H9 (cell line): ENCODE data around the gene DCX. TPM values are rescaled to one million over a fixed set of nuclear protein-coding genes. Genes with fewer than 3 reads are reported as not detected.

Source experiments
- DNase-seq: peaks from one replicate; pipeline ENCODE4 v3.0.0-alpha.2; 2017
- H2AFZ ChIP-seq: one replicate; pipeline ENCODE4 v1.6.1; 2013; ENCODE audit warnings: mild to moderate bottlenecking, low read length, control low read depth, moderate library complexity
- H2AK5ac ChIP-seq: 2 replicates; pipeline ENCODE4 v1.6.1; 2013; ENCODE audit warnings: low read length, control low read depth, mixed read lengths; ENCODE audit not compliant: insufficient read length
- H2BK120ac ChIP-seq: one replicate; pipeline ENCODE4 v1.6.1; 2013; ENCODE audit warnings: low read depth, mild to moderate bottlenecking, low read length, control low read depth, inconsistent platforms; ENCODE audit not compliant: poor library complexity, severe bottlenecking
- H2BK12ac ChIP-seq: 2 replicates; pipeline ENCODE4 v1.6.1; 2013; ENCODE audit warnings: low read length, control low read depth, mixed read lengths, low read depth; ENCODE audit not compliant: insufficient read length
- H2BK15ac ChIP-seq: 2 replicates; pipeline ENCODE4 v1.6.1; 2013; ENCODE audit warnings: low read depth, low read length, control low read depth
- H2BK20ac ChIP-seq: one replicate; pipeline ENCODE4 v1.6.1; 2013; ENCODE audit warnings: low read depth, mild to moderate bottlenecking, low read length, control low read depth, inconsistent platforms; ENCODE audit not compliant: poor library complexity, severe bottlenecking
- H2BK5ac ChIP-seq: 2 replicates; pipeline ENCODE4 v1.6.1; 2013; ENCODE audit warnings: low read length, control low read depth, mixed read lengths; ENCODE audit not compliant: insufficient read length
- H3K14ac ChIP-seq: 2 replicates; pipeline ENCODE4 v1.6.1; 2013; ENCODE audit warnings: low read length, control low read depth; ENCODE audit not compliant: insufficient read depth
- H3K18ac ChIP-seq: 2 replicates; pipeline ENCODE4 v1.6.1; 2013; ENCODE audit warnings: low read depth, mild to moderate bottlenecking, mixed read lengths, low read length, control low read depth; ENCODE audit not compliant: insufficient read length
- H3K23ac ChIP-seq: 2 replicates; pipeline ENCODE4 v1.6.1; 2013; ENCODE audit warnings: low read length, control low read depth, mixed read lengths, low read depth; ENCODE audit not compliant: insufficient read length
- H3K23me2 ChIP-seq: 2 replicates; pipeline ENCODE4 v1.6.1; 2013; ENCODE audit warnings: low read depth, mild to moderate bottlenecking, mixed read lengths, low read length, control low read depth; ENCODE audit not compliant: insufficient read length, poor library complexity, severe bottlenecking
- H3K27ac ChIP-seq: 2 replicates; pipeline ENCODE4 v1.5.1; 2013; ENCODE audit warnings: low read length, control low read depth, mixed read lengths, low read depth; ENCODE audit not compliant: insufficient read length
- H3K27me3 ChIP-seq: 2 replicates; pipeline ENCODE4 v1.6.1; 2013; ENCODE audit warnings: low read length, control low read depth, inconsistent platforms; ENCODE audit not compliant: insufficient read depth
- H3K4ac ChIP-seq: 2 replicates; pipeline ENCODE4 v1.6.1; 2013; ENCODE audit warnings: low read depth, mild to moderate bottlenecking, control low read depth, inconsistent platforms, low read length, moderate library complexity
- H3K4me1 ChIP-seq: 2 replicates; pipeline ENCODE4 v1.6.1; 2013; ENCODE audit warnings: low read length, control low read depth, inconsistent platforms; ENCODE audit not compliant: insufficient read depth
- H3K4me2 ChIP-seq: 2 replicates; pipeline ENCODE4 v1.6.1; 2013; ENCODE audit warnings: low read length, control low read depth, mixed read lengths; ENCODE audit not compliant: insufficient read length, insufficient read depth
- H3K56ac ChIP-seq: 2 replicates; pipeline ENCODE4 v1.6.1; 2013; ENCODE audit warnings: low read depth, mild to moderate bottlenecking, mixed read lengths, low read length, control low read depth; ENCODE audit not compliant: insufficient read length
- H3K79me1 ChIP-seq: 2 replicates; pipeline ENCODE4 v1.6.1; 2013; ENCODE audit warnings: low read depth, mild to moderate bottlenecking, moderate library complexity, low read length, control low read depth, inconsistent platforms; ENCODE audit not compliant: insufficient read depth, poor library complexity, severe bottlenecking
- H3K79me2 ChIP-seq: 2 replicates; pipeline ENCODE4 v1.6.1; 2013; ENCODE audit warnings: low read length, control low read depth, inconsistent platforms; ENCODE audit not compliant: insufficient read depth
- H3K9ac ChIP-seq: 2 replicates; pipeline ENCODE4 v1.6.1; 2013; ENCODE audit warnings: low read length, control low read depth, mixed read lengths; ENCODE audit not compliant: insufficient read length; ENCODE audit errors: extremely low read depth
- H3K9me3 ChIP-seq: one replicate; pipeline ENCODE4 v1.6.1; 2013; ENCODE audit warnings: low read depth, low read length, inconsistent platforms; ENCODE audit not compliant: control insufficient read depth
- H3T11ph ChIP-seq: one replicate; pipeline ENCODE4 v1.6.1; 2013; ENCODE audit warnings: mild to moderate bottlenecking, low read length, control low read depth, inconsistent platforms
- H4K20me1 ChIP-seq: one replicate; pipeline ENCODE4 v1.6.1; 2013; ENCODE audit not compliant: control insufficient read depth, insufficient read length, insufficient read depth
- H4K5ac ChIP-seq: 2 replicates; pipeline ENCODE4 v1.6.1; 2013; ENCODE audit warnings: low read depth, mild to moderate bottlenecking, mixed read lengths, low read length, control low read depth; ENCODE audit not compliant: insufficient read length
- H4K8ac ChIP-seq: replicated peaks from 2 replicates; pipeline ENCODE4 v1.6.1; 2013; ENCODE audit warnings: low read length, control low read depth, mixed read lengths, low read depth; ENCODE audit not compliant: insufficient read length
- H4K91ac ChIP-seq: 2 replicates; pipeline ENCODE4 v1.6.1; 2013; ENCODE audit warnings: low read depth, mild to moderate bottlenecking, moderate library complexity, mixed read lengths, low read length, control low read depth; ENCODE audit not compliant: insufficient read length
- H3K27ac Mint-ChIP-seq, 3 experiments: 2 replicates in 2 of 3; 3 replicates in 1 of 3; pipeline ENCODE4 v1.8.0; 2020 to 2021; ENCODE audit warnings: mixed read lengths in 3 of 3, mild to moderate bottlenecking in 1 of 3, moderate library complexity in 1 of 3
- H3K27me3 Mint-ChIP-seq: 2 replicates; pipeline ENCODE4 v1.8.0; 2021; ENCODE audit warnings: low read depth, mild to moderate bottlenecking, moderate library complexity, mixed read lengths
- H3K36me3 Mint-ChIP-seq, 3 experiments: 2 replicates in 2 of 3; 3 replicates in 1 of 3; pipeline ENCODE4 v1.8.0; 2020 to 2021; ENCODE audit warnings: low read depth in 3 of 3, mixed read lengths in 3 of 3; ENCODE audit not compliant: insufficient read depth in 1 of 3
- H3K4me1 Mint-ChIP-seq, 2 experiments: 2 replicates each; pipeline ENCODE4 v1.8.0; 2020; ENCODE audit warnings: mixed read lengths in 2 of 2
- H3K4me3 Mint-ChIP-seq, 2 experiments: 2 replicates in 1 of 2; 3 replicates in 1 of 2; pipeline ENCODE4 v1.8.0; 2020 to 2021; ENCODE audit warnings: mild to moderate bottlenecking in 2 of 2, mixed read lengths in 2 of 2, moderate library complexity in 1 of 2
- H3K9me3 Mint-ChIP-seq, 2 experiments: 2 replicates in 1 of 2; 3 replicates in 1 of 2; pipeline ENCODE4 v1.8.0; 2020; ENCODE audit warnings: mild to moderate bottlenecking in 2 of 2, mixed read lengths in 2 of 2, moderate library complexity in 1 of 2
- WGBS: extraction: QIAGEN DNeasy Blood & Tissue Kit; methylation state at CpG from one replicate; pipeline ENCODE4 v1.1.7; 2013; ENCODE audit warnings: missing lambda C conversion rate, low lambda C conversion rate, mixed read lengths; ENCODE audit not compliant: insufficient read length; ENCODE audit errors: extremely low coverage; 5-methylcytosine and 5-hydroxymethylcytosine counted together
- total RNA-seq: library from RNA; stranded (reverse); gene quantifications from 2 replicates; pipeline ENCODE4 v1.2.1, GENCODE V29; 2021
- TF ChIP-seq, protein P1 (sequence below): fragments of 200-600 bp; sonication (generic); conservative IDR thresholded peaks from 3 replicates; pipeline ENCODE4 v1.8.0; 2021; ENCODE audit warnings: antibody characterized with exemption, mild to moderate bottlenecking

DCX gene
- total RNA-seq, 1 experiment from 2014 or later: 2.0 TPM

DNA sequence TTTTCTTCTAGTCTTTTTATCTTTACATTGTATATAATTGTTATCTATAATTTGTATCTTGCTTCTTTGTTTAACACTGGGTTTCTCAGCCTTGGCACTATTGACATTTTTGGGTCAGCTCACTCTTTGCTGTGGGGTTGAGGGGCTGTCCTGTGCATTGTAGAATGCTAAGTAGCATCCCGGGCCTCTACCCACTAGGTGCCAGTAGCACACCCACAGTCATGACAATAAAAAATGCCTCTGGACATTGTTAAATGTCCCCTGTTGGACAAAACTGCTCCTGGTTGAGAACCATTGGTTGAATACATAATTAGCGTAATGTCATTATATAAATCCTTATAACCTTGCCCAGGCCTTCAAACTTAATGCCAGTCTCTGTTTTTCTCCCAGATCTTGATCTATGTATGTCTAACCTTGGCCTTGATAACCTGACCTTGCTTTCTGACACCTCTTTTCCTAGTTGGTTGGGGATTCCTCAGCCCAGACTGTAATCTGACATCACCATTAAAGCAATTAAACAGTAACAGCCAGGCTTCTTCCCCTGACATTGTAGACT is 46.1 kb downstream of the DCX start:
- TF ChIP-seq, protein P1, sequence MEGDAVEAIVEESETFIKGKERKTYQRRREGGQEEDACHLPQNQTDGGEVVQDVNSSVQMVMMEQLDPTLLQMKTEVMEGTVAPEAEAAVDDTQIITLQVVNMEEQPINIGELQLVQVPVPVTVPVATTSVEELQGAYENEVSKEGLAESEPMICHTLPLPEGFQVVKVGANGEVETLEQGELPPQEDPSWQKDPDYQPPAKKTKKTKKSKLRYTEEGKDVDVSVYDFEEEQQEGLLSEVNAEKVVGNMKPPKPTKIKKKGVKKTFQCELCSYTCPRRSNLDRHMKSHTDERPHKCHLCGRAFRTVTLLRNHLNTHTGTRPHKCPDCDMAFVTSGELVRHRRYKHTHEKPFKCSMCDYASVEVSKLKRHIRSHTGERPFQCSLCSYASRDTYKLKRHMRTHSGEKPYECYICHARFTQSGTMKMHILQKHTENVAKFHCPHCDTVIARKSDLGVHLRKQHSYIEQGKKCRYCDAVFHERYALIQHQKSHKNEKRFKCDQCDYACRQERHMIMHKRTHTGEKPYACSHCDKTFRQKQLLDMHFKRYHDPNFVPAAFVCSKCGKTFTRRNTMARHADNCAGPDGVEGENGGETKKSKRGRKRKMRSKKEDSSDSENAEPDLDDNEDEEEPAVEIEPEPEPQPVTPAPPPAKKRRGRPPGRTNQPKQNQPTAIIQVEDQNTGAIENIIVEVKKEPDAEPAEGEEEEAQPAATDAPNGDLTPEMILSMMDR: no peak
- H3K4me1 ChIP-seq: peaks cover 4% of the 10 kb centered on the region; the same call in 1 of the 2 replicates
- no peak overlapping the region for H3K56ac ChIP-seq
- Mint-ChIP-seq H3K27me3 (no peaks in the 10 kb centered on the region; the same call in 1 of the 2 replicates), H3K36me3 (no peaks in the 10 kb centered on the region), H3K4me1 (peaks cover 24 to 26% of the 10 kb centered on the region in 2 experiments), H3K4me3 (no peak overlapping the region), H3K9me3 (no peaks in the 10 kb centered on the region), H3K27ac (no peak overlapping the region)
- H3K27me3 ChIP-seq: no peaks in the 10 kb centered on the region
- no peak overlapping the region for H2BK20ac ChIP-seq
- H3K79me2 ChIP-seq: no peaks in the 10 kb centered on the region
- H3K23ac ChIP-seq: no peak overlapping the region
- no peak overlapping the region for H3T11ph ChIP-seq
- no peaks in the 10 kb centered on the region for H4K20me1 ChIP-seq
- H3K9ac ChIP-seq: no peak overlapping the region
- no peak overlapping the region for H3K4me2 ChIP-seq
- H3K23me2 ChIP-seq: no peaks in the 10 kb centered on the region
- H4K5ac ChIP-seq: no peak overlapping the region
- no peak overlapping the region for H2BK120ac ChIP-seq
- H2BK12ac ChIP-seq: no peak overlapping the region
- DNase-seq: no peak
- no peak overlapping the region for H4K8ac ChIP-seq
- H2BK5ac ChIP-seq: no peak overlapping the region
- H3K14ac ChIP-seq: no peak overlapping the region
- no peaks in the 10 kb centered on the region for H3K9me3 ChIP-seq
- H3K27ac ChIP-seq: no peak overlapping the region
- no peak overlapping the region for H2BK15ac ChIP-seq
- H2AFZ ChIP-seq: no peak overlapping the region
- no peak overlapping the region for H2AK5ac ChIP-seq
- no CpG with 5 or more reads among the region's 2 CpGs for WGBS
- no peak overlapping the region for H3K4ac ChIP-seq
- H3K79me1 ChIP-seq: no peaks in the 10 kb centered on the region
- no peak overlapping the region for H3K18ac ChIP-seq
- H4K91ac ChIP-seq: no peak overlapping the region
